Left forelimb (tissue), 1 donor: Measurements from ENCODE around the gene EIF4E1B.

Experiments
- DNase-seq: peaks from one replicate; pipeline ENCODE4 v3.0.0-alpha.2; 2018; ENCODE audit warnings: low spot score

Gene EIF4E1B

GRCh38 chr5:176647030-176647842 is 16.8 kb downstream of the EIF4E1B start, which contains the start of gene TSPAN17:
TSPAN17 (plus strand) TSS chr5:176647484; CDS start chr5:176647616, 132 bp downstream.
- peak; percentile 100 for DNase-seq

GRCh38 chr5:176647843-176648473 is 17.5 kb downstream of the EIF4E1B start:
- DNase-seq: no peak

GRCh38 chr5:176648474-176649194 is 18.2 kb downstream of the EIF4E1B start:
- DNase-seq: no peak

- DNase-seq: no peak
These were observed 19.9 kb downstream of the EIF4E1B start for GRCh38 chr5:176650354-176650884.

GRCh38 chr5:176651472-176651980 is 21.1 kb downstream of the EIF4E1B start:
- DNase-seq: no peak

GRCh38 chr5:176652136-176652535 is 21.7 kb downstream of the EIF4E1B start:
- DNase-seq: no peak

GRCh38 chr5:176653401-176654385 is 23.2 kb downstream of the EIF4E1B start:
- no peak for DNase-seq

GRCh38 chr5:176654856-176655255 is 24.4 kb downstream of the EIF4E1B start:
- no peak for DNase-seq

GRCh38 chr5:176656467-176656990 is 26.1 kb downstream of the EIF4E1B start:
- no peak for DNase-seq

- peak; percentile 77 for DNase-seq
These were observed 27.6 kb downstream of the EIF4E1B start for GRCh38 chr5:176658007-176658599.

GRCh38 chr5:176658817-176659511 is 28.5 kb downstream of the EIF4E1B start:
- no peak for DNase-seq

- no peak for DNase-seq
These were observed 29.0 kb downstream of the EIF4E1B start for GRCh38 chr5:176659512-176659839.

- no peak for DNase-seq
These were observed 29.5 kb downstream of the EIF4E1B start for GRCh38 chr5:176659860-176660461.

GRCh38 chr5:176660530-176660859 is 30.0 kb downstream of the EIF4E1B start:
- no peak for DNase-seq

- peak; percentile 85 for DNase-seq
These were observed 30.6 kb downstream of the EIF4E1B start for GRCh38 chr5:176660860-176661641.

GRCh38 chr5:176661676-176662075 is 31.2 kb downstream of the EIF4E1B start:
- DNase-seq: no peak

- no peak for DNase-seq
These were observed 32.2 kb downstream of the EIF4E1B start for GRCh38 chr5:176662371-176663333.

- no peak for DNase-seq
These were observed 33.1 kb downstream of the EIF4E1B start for GRCh38 chr5:176663566-176663965.
